PFSK-1 (cell line): ENCODE results near the gene EFNA2.

Experiments used
- POLR2AphosphoS5 ChIP-seq: IDR thresholded peaks from 2 replicates; pipeline ENCODE4 v1.6.1; 2012; ENCODE audit warnings: low read depth, mild to moderate bottlenecking, control low read depth, low read length, moderate library complexity
- REST ChIP-seq, 2 experiments: IDR thresholded peaks; 2 replicates each; pipeline versions ENCODE4 v1.6.1 to v1.8.0; 2011 to 2012; ENCODE audit warnings: low read depth in 2 of 2, low read length in 2 of 2, control low read depth in 1 of 2, inconsistent platforms in 1 of 2, mild to moderate bottlenecking in 1 of 2, moderate library complexity in 1 of 2; ENCODE audit not compliant: insufficient read depth in 1 of 2

GRCh38 chr19:1291761-1292418, 6.2 kb downstream of the EFNA2 start:
- TF ChIP-seq REST (IDR thresholded peaks at IDR 0.05; ENCODE audit: insufficient read depth in 1 of 2, low read depth in 2 of 2, low read length in 2 of 2) (no peak), POLR2AphosphoS5 (no peak)
